GM23248 (cell line): ENCODE data around the gene IGF2BP2. TPM values are rescaled to one million over a fixed set of nuclear protein-coding genes. Genes with fewer than 3 reads are reported as not detected.
A peak's percentile ranks its signal among the peaks of the same experiment; 100 is the strongest.

Experiments used
- DNase-seq: peaks from one replicate; pipeline ENCODE4 v3.0.0-alpha.2; 2015
- H2AFZ ChIP-seq: fragments of 200-600 bp; sonication (generic); 2 replicates; pipeline ENCODE4 v1.6.1; 2016; ENCODE audit warnings: antibody characterized with exemption
- H3F3A ChIP-seq: fragments of 200-600 bp; sonication (generic); 2 replicates; pipeline ENCODE4 v1.6.1; 2016; ENCODE audit warnings: mild to moderate bottlenecking, antibody characterized with exemption, mixed run types; ENCODE audit not compliant: insufficient read depth
- H3K27ac ChIP-seq: fragments of 200-600 bp; sonication (generic); 2 replicates; pipeline ENCODE4 v1.5.1; 2016; ENCODE audit warnings: mild to moderate bottlenecking
- H3K27me3 ChIP-seq: fragments of 200-600 bp; sonication (generic); replicated peaks from 2 replicates; pipeline ENCODE4 v1.6.1; 2016; ENCODE audit warnings: mild to moderate bottlenecking; ENCODE audit not compliant: insufficient read depth
- H3K36me3 ChIP-seq: fragments of 200-600 bp; sonication (generic); 2 replicates; pipeline ENCODE4 v1.6.1; 2016; ENCODE audit warnings: low read depth, mild to moderate bottlenecking
- H3K4me1 ChIP-seq: fragments of 200-600 bp; sonication (generic); 2 replicates; pipeline ENCODE4 v1.6.1; 2016; ENCODE audit warnings: mild to moderate bottlenecking; ENCODE audit not compliant: insufficient read depth
- H3K4me2 ChIP-seq: fragments of 200-600 bp; sonication (generic); one replicate; pipeline ENCODE4 v1.6.1; 2016; ENCODE audit warnings: mild to moderate bottlenecking; ENCODE audit not compliant: unreplicated experiment
- H3K4me3 ChIP-seq: fragments of 200-600 bp; sonication (generic); 2 replicates; pipeline ENCODE4 v1.5.1; 2016; ENCODE audit warnings: mild to moderate bottlenecking
- H3K79me2 ChIP-seq: fragments of 200-600 bp; sonication (generic); 2 replicates; pipeline ENCODE4 v1.6.1; 2016; ENCODE audit warnings: mild to moderate bottlenecking; ENCODE audit not compliant: insufficient read depth
- H3K9ac ChIP-seq: fragments of 200-600 bp; sonication (generic); 2 replicates; pipeline ENCODE4 v1.6.1; 2016; ENCODE audit warnings: mild to moderate bottlenecking
- H3K9me2 ChIP-seq: fragments of 200-600 bp; sonication (generic); 2 replicates; pipeline ENCODE4 v1.6.1; 2016; ENCODE audit warnings: mixed run types, mild to moderate bottlenecking, moderate library complexity; ENCODE audit not compliant: insufficient read depth
- H3K9me3 ChIP-seq: fragments of 200-600 bp; sonication (generic); one replicate; pipeline ENCODE4 v1.6.1; 2017; ENCODE audit warnings: low read depth
- H4K20me1 ChIP-seq: fragments of 200-600 bp; sonication (generic); 2 replicates; pipeline ENCODE4 v1.6.0; 2016; ENCODE audit not compliant: insufficient read depth
- EZH2 ChIP-seq: fragments of 200-600 bp; sonication (generic); IDR thresholded peaks from 2 replicates; pipeline ENCODE4 v1.6.1; 2018; ENCODE audit warnings: antibody characterized with exemption, mild to moderate bottlenecking; ENCODE audit not compliant: insufficient read depth, poor library complexity, severe bottlenecking
- EZH2phosphoT487 ChIP-seq: fragments of 200-600 bp; sonication (generic); IDR thresholded peaks from 2 replicates; pipeline ENCODE4 v1.6.1; 2018; ENCODE audit warnings: antibody characterized with exemption, moderate library complexity, mild to moderate bottlenecking, low read depth; ENCODE audit not compliant: insufficient read depth
- WGBS, 2 experiments: methylation state at CpG; one replicate each; pipeline ENCODE4 v1.1.6; 2015 to 2017; ENCODE audit warnings: low lambda C conversion rate in 2 of 2, low coverage in 1 of 2; ENCODE audit errors: missing lambda C conversion rate in 2 of 2; 5-methylcytosine and 5-hydroxymethylcytosine counted together
- in situ Hi-C: fragments of 300-500 bp; cut with MboI; formaldehyde crosslinking; loops from 2 replicates; pipeline ENCODE4 v1.15.0; 2020
- polyA plus RNA-seq: library from polyadenylated mRNA; unstranded; fragments of >200 nt; fragmentation: Nextera tagmentation; extraction: Ambion mirVana; gene quantifications from 2 replicates; pipeline ENCODE4 v1.2.1, GENCODE V29; 2016
- total RNA-seq: library from RNA; depleted of rRNA; stranded (reverse); fragments of >200 nt; shearing (Covaris generic); gene quantifications from 2 replicates; pipeline ENCODE4 v1.2.3, GENCODE V29; 2014

Gene IGF2BP2
- total and polyA plus RNA-seq, 2 experiments from 2014 or later, result 60.6 to 62.5 TPM

DNA sequence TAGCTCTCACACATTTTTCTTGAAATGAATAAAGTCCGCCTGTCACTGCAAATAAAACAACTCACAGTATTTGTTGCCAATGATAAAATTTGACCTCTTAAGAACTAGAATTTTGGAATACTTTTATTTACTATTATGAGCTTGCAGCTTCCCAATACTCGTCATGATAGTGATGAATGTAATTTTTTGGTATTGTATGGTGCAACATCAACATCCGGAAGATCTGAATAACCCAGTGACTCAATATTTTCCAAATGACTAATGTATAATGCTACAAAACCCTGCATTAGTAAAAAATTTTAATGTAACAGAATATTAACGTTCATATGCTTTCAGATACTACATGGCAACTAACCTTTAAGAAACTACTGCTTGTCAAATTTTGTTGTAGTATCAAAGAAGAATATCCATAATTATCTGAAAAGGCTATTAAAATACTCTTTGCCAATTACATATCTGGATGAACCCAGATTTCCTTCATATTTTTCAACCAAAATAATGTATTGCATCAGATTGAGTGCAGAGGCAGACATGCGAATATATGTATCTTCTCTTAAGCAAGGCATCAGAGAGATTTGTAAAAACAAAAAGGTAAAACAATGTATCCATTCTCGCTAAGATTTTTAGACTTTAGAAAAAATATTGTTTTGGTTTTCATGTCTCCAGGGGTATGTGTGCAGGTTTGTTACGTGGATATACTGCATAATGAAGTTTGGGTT is 95.3 kb downstream of the IGF2BP2 start:
- no peaks in the 10 kb centered on the region for H3K9me3 ChIP-seq
- peak; percentile 91 for DNase-seq
- peaks cover 81% of the 10 kb centered on the region for H3K4me1 ChIP-seq
- H3K27me3 ChIP-seq, result no peaks in the 10 kb centered on the region
- WGBS, 2 experiments, result 34 to 35% methylated on average over 7 of the region's 7 CpGs
- peak overlapping the region; percentile 53 for H3K9ac ChIP-seq
- no peak for TF ChIP-seq EZH2phosphoT487
- TF ChIP-seq EZH2, result no peak
- in situ Hi-C loops, result no loop called here
- H3K79me2 ChIP-seq, result peaks cover 88% of the 10 kb centered on the region
- H3K9me2 ChIP-seq, result no peaks in the 10 kb centered on the region
- no peaks in the 10 kb centered on the region for H4K20me1 ChIP-seq
- peak overlapping the region; percentile 50 for H3K4me3 ChIP-seq
- peaks cover 89% of the 10 kb centered on the region for H3F3A ChIP-seq
- peak overlapping the region; percentile 81 for H3K27ac ChIP-seq
- peak overlapping the region; percentile 61 for H3K4me2 ChIP-seq
- H2AFZ ChIP-seq, result no peak overlapping the region
- H3K36me3 ChIP-seq, result no peaks in the 10 kb centered on the region

GRCh38 chr3:185728630-185729336 is 96.1 kb downstream of the IGF2BP2 start:
- WGBS, 2 experiments, result 77 to 81% methylated on average over 10 of the region's 10 CpGs
- no peaks in the 10 kb centered on the region for H3K36me3 ChIP-seq
- in situ Hi-C loops, result no loop called here
- no peaks in the 10 kb centered on the region for H3K9me2 ChIP-seq
- H3K4me3 ChIP-seq, result peak overlapping the region; percentile 25; the same call in 1 of the 2 replicates
- peak overlapping the region; percentile 61 for H3K4me2 ChIP-seq
- peak overlapping the region; percentile 81 for H3K27ac ChIP-seq
- no peaks in the 10 kb centered on the region for H3K27me3 ChIP-seq
- H3K79me2 ChIP-seq, result peaks cover 88% of the 10 kb centered on the region
- H3K9me3 ChIP-seq, result no peaks in the 10 kb centered on the region
- H2AFZ ChIP-seq, result no peak overlapping the region
- no peaks in the 10 kb centered on the region for H4K20me1 ChIP-seq
- H3K4me1 ChIP-seq, result peaks cover 81% of the 10 kb centered on the region
- peaks cover 91% of the 10 kb centered on the region for H3F3A ChIP-seq
- DNase-seq, result peak; percentile 74
- TF ChIP-seq EZH2 (no peak), EZH2phosphoT487 (no peak)
- peak overlapping the region; percentile 53 for H3K9ac ChIP-seq

DNA sequence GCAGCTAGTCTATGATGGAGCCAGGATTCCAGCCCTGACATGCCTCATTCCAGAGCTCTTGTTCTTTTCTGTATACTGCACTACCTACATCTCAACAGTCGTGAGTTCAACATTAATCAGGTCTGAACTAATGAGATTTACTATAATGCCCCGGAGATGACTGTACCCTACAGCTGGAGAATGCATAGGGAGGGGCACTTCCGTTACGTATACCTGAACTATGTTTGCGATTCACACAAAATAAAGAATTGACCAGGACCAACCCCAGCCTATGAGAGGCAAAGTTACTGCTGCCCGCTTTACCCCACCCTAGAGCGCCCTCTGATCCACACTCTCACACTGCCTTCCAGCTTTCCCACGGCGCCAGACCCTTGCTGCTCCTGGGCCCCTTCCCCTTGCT is 97.0 kb downstream of the IGF2BP2 start:
- 97 to 99% methylated on average over 9 of the region's 9 CpGs for WGBS, 2 experiments
- H3K4me3 ChIP-seq, result no peak overlapping the region
- no peak for TF ChIP-seq EZH2
- no peaks in the 10 kb centered on the region for H3K9me3 ChIP-seq
- peaks cover 89% of the 10 kb centered on the region for H3K79me2 ChIP-seq
- H3K27ac ChIP-seq, result peak overlapping the region; percentile 81
- no peaks in the 10 kb centered on the region for H4K20me1 ChIP-seq
- peaks cover 72% of the 10 kb centered on the region for H3K4me1 ChIP-seq
- H3K36me3 ChIP-seq, result no peaks in the 10 kb centered on the region
- no peaks in the 10 kb centered on the region for H3K9me2 ChIP-seq
- peaks cover 89% of the 10 kb centered on the region for H3F3A ChIP-seq
- DNase-seq, result no peak
- no peak overlapping the region for H3K9ac ChIP-seq
- H3K4me2 ChIP-seq, result no peak overlapping the region
- no peak overlapping the region for H2AFZ ChIP-seq
- in situ Hi-C loops, result no loop called here
- H3K27me3 ChIP-seq, result no peaks in the 10 kb centered on the region

DNA sequence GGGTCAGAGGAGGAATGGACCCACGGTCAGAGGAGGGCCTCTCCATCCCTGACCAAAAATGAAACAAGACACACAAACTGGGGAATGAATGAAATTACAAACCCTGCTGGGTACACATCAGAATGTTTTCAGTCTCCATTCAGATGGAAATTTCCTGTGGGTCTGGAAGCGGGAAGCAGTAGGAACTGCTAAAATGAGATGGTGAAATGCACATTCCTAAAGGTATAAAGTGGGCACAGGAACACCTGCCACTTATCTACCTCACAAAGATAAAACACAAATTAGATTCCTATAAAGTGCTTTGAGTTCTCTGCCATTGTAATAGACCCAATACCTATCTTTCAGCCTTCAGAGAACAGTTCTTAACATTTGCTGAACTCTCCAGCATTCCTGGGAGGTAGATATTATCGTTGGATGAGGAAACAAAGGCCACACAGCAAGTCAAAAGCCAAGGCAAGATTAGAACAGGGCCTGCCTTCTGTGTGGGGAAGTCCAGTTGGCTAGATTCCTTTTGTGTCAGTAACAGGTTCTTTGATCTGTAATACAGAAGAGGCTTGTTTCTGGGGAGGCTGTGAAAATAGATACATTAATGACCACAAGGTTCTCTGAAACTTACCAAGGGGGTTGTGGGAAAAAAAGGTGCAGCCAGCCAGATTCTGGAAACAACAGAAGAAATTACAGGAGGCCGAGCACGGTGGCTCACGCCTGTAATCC is 98.4 kb downstream of the IGF2BP2 start:
- peaks cover 57% of the 10 kb centered on the region for H3K4me1 ChIP-seq
- TF ChIP-seq EZH2phosphoT487, result no peak
- TF ChIP-seq EZH2, result no peak
- in situ Hi-C loops, result no loop called here
- no peak overlapping the region for H3K4me2 ChIP-seq
- H3K36me3 ChIP-seq, result no peaks in the 10 kb centered on the region
- H4K20me1 ChIP-seq, result no peaks in the 10 kb centered on the region
- no peaks in the 10 kb centered on the region for H3K9me3 ChIP-seq
- no peaks in the 10 kb centered on the region for H3K27me3 ChIP-seq
- peaks cover 93% of the 10 kb centered on the region for H3K79me2 ChIP-seq
- H3K9me2 ChIP-seq, result no peaks in the 10 kb centered on the region
- DNase-seq, result no peak
- H3K9ac ChIP-seq, result no peak overlapping the region
- H2AFZ ChIP-seq, result no peak overlapping the region
- H3F3A ChIP-seq, result peaks cover 83% of the 10 kb centered on the region
- WGBS, 2 experiments, result 88 to 90% methylated on average over 6 of the region's 6 CpGs
- peak overlapping the region; percentile 81 for H3K27ac ChIP-seq
- no peak overlapping the region for H3K4me3 ChIP-seq
